IMR-90 (cell line): ENCODE results near the gene CWH43. TPM values are rescaled to one million over a fixed set of nuclear protein-coding genes. Genes with fewer than 3 reads are reported as not detected.

Experiments
- ATAC-seq: fragments of 200-7000 bp; cut with Tn5 transposase; 2 replicates; pipeline ENCODE4 v1.9.1; 2020; ENCODE audit warnings: low read depth, mild to moderate bottlenecking, moderate library complexity
- BruUV-seq: library from RNA; stranded (reverse); fragments of 400-500 nt; replicated peaks from 2 replicates; lab custom pipeline; 2021; lab: Mats Ljungman, UMichigan
- CTCF ChIA-PET: fragments of 300-600 bp; formaldehyde crosslinking; extraction: SDS; loops from one replicate; lab custom pipeline; 2021; ENCODE audit warnings: antibody characterized with exemption; lab: Yijun Ruan, JAX
- POLR2A ChIA-PET: fragments of 300-600 bp; sonication (Branson Sonifier 250); formaldehyde crosslinking; loops from one replicate; lab custom pipeline; 2022; ENCODE audit warnings: antibody characterized with exemption; ENCODE audit not compliant: unreplicated experiment; lab: Charles Lee
- DNase-seq: peaks from one replicate; pipeline ENCODE4 v3.0.0; 2013
- H2AFZ ChIP-seq: replicated peaks from 2 replicates; pipeline ENCODE3; 2013; ENCODE audit warnings: low read length, mild to moderate bottlenecking; ENCODE audit not compliant: poor library complexity
- H2AK5ac ChIP-seq: 2 replicates; pipeline ENCODE4 v1.6.1; 2013; ENCODE audit warnings: low read depth, low read length, inconsistent platforms
- H2AK9ac ChIP-seq: replicated peaks from 2 replicates; pipeline ENCODE3; 2013; ENCODE audit warnings: mild to moderate bottlenecking, low read depth, low read length, moderate library complexity; ENCODE audit not compliant: poor library complexity
- H2BK120ac ChIP-seq: 2 replicates; pipeline ENCODE4 v1.6.1; 2013; ENCODE audit warnings: low read depth, low read length, inconsistent platforms
- H2BK15ac ChIP-seq: 3 replicates; pipeline ENCODE4 v1.6.1; 2013; ENCODE audit warnings: low read depth, low read length, inconsistent platforms
- H2BK20ac ChIP-seq: 2 replicates; pipeline ENCODE4 v1.6.1; 2013; ENCODE audit warnings: low read depth, mild to moderate bottlenecking, inconsistent platforms, low read length, moderate library complexity
- H2BK5ac ChIP-seq: 2 replicates; pipeline ENCODE4 v1.6.1; 2013; ENCODE audit warnings: mild to moderate bottlenecking, low read depth, low read length, inconsistent platforms; ENCODE audit not compliant: poor library complexity, severe bottlenecking
- H3K14ac ChIP-seq: replicated peaks from 2 replicates; pipeline ENCODE4 v1.6.1; 2013; ENCODE audit warnings: low read depth, low read length, inconsistent platforms
- H3K18ac ChIP-seq: 2 replicates; pipeline ENCODE4 v1.6.1; 2013; ENCODE audit warnings: low read depth, low read length, control low read depth
- H3K23ac ChIP-seq: 2 replicates; pipeline ENCODE4 v1.6.1; 2013; ENCODE audit warnings: low read depth, low read length, inconsistent platforms
- H3K27ac ChIP-seq: 2 replicates; pipeline ENCODE4 v1.5.1; 2013; ENCODE audit warnings: mild to moderate bottlenecking, control low read depth, low read length; ENCODE audit not compliant: insufficient read depth
- H3K27me3 ChIP-seq: 2 replicates; pipeline ENCODE4 v1.6.1; 2013; ENCODE audit warnings: low read length; ENCODE audit not compliant: control insufficient read depth, insufficient read depth
- H3K36me3 ChIP-seq: 2 replicates; pipeline ENCODE4 v1.6.1; 2013; ENCODE audit warnings: low read length, mixed read lengths; ENCODE audit not compliant: control insufficient read depth, insufficient read depth
- H3K4ac ChIP-seq: 2 replicates; pipeline ENCODE4 v1.6.1; 2013; ENCODE audit warnings: low read depth, low read length, inconsistent platforms
- H3K4me1 ChIP-seq: 2 replicates; pipeline ENCODE4 v1.6.1; 2013; ENCODE audit warnings: low read length, mixed read lengths; ENCODE audit not compliant: control insufficient read depth, insufficient read depth
- H3K4me2 ChIP-seq: 2 replicates; pipeline ENCODE4 v1.6.1; 2013; ENCODE audit warnings: low read depth, mild to moderate bottlenecking, control low read depth, low read length, moderate library complexity
- H3K4me3 ChIP-seq: 2 replicates; pipeline ENCODE4 v1.5.1; 2013; ENCODE audit warnings: low read depth, mild to moderate bottlenecking, control low read depth, low read length, moderate library complexity; ENCODE audit not compliant: insufficient read depth
- H3K56ac ChIP-seq: 2 replicates; pipeline ENCODE4 v1.6.1; 2013; ENCODE audit warnings: low read length, inconsistent platforms; ENCODE audit not compliant: insufficient read depth; ENCODE audit errors: extremely low read depth
- H3K79me1 ChIP-seq, 2 experiments: 2 replicates each; pipeline ENCODE4 v1.6.1; 2013; ENCODE audit warnings: low read length in 2 of 2, inconsistent platforms in 1 of 2, low read depth in 1 of 2
- H3K9ac ChIP-seq: 2 replicates; pipeline ENCODE4 v1.6.1; 2013; ENCODE audit warnings: low read depth, low read length, control low read depth
- H3K9me1 ChIP-seq: 2 replicates; pipeline ENCODE4 v1.6.1; 2013; ENCODE audit warnings: low read length, inconsistent platforms; ENCODE audit not compliant: insufficient read depth
- H3K9me3 ChIP-seq: 2 replicates; pipeline ENCODE4 v1.6.1; 2013; ENCODE audit warnings: low read length; ENCODE audit not compliant: control insufficient read depth, insufficient read depth
- H4K20me1 ChIP-seq: 2 replicates; pipeline ENCODE4 v1.6.1; 2013; ENCODE audit warnings: low read length, inconsistent platforms; ENCODE audit not compliant: insufficient read depth
- H4K5ac ChIP-seq: 2 replicates; pipeline ENCODE4 v1.6.1; 2013; ENCODE audit warnings: mild to moderate bottlenecking, low read depth, low read length, control low read depth
- H4K8ac ChIP-seq, 2 experiments: 2 replicates each; pipeline ENCODE4 v1.6.1; 2013; ENCODE audit warnings: low read depth in 2 of 2, low read length in 2 of 2, control low read depth in 1 of 2, inconsistent platforms in 1 of 2
- H4K91ac ChIP-seq: 2 replicates; pipeline ENCODE4 v1.6.1; 2013; ENCODE audit warnings: low read depth, low read length, inconsistent platforms; ENCODE audit not compliant: insufficient read depth
- BHLHE40 ChIP-seq: fragments of 150-350 bp; IDR thresholded peaks from 2 replicates; pipeline ENCODE4 v1.6.1; 2016; ENCODE audit warnings: mild to moderate bottlenecking, low read depth, low read length
- CEBPB ChIP-seq: IDR thresholded peaks from 2 replicates; pipeline ENCODE4 v1.6.1; 2012; ENCODE audit warnings: low read depth, low read length, improper control_type of control experiment
- CHD1 ChIP-seq: IDR thresholded peaks from 2 replicates; pipeline ENCODE4 v1.6.1; 2012; ENCODE audit warnings: low read depth, low read length, improper control_type of control experiment
- MAFK ChIP-seq: IDR thresholded peaks from 2 replicates; pipeline ENCODE4 v1.6.1; 2012; ENCODE audit warnings: low read depth, low read length, improper control_type of control experiment
- MAZ ChIP-seq: IDR thresholded peaks from 2 replicates; pipeline ENCODE4 v1.6.1; 2012; ENCODE audit warnings: low read depth, mild to moderate bottlenecking, low read length, improper control_type of control experiment, moderate library complexity, borderline replicate concordance
- MXI1 ChIP-seq: IDR thresholded peaks from 2 replicates; pipeline ENCODE4 v1.6.1; 2012; ENCODE audit warnings: low read depth, mild to moderate bottlenecking, low read length, moderate library complexity, borderline replicate concordance
- NFE2L2 ChIP-seq: fragments of 150-350 bp; IDR thresholded peaks from 2 replicates; pipeline ENCODE4 v1.6.1; 2016; ENCODE audit warnings: low read depth, mild to moderate bottlenecking, low read length
- POLR2A ChIP-seq: IDR thresholded peaks from 2 replicates; pipeline ENCODE4 v1.6.1; 2012; ENCODE audit warnings: mild to moderate bottlenecking, low read depth, low read length
- RAD21 ChIP-seq: IDR thresholded peaks from 2 replicates; pipeline ENCODE4 v1.6.1; 2012; ENCODE audit warnings: low read length, improper control_type of control experiment
- RCOR1 ChIP-seq: IDR thresholded peaks from 2 replicates; pipeline ENCODE4 v1.6.1; 2012; ENCODE audit warnings: mild to moderate bottlenecking, low read length, improper control_type of control experiment; ENCODE audit not compliant: insufficient replicate concordance
- RFX5 ChIP-seq: IDR thresholded peaks from 2 replicates; pipeline ENCODE4 v1.8.0; 2012; ENCODE audit warnings: low read depth, mild to moderate bottlenecking, low read length, moderate library complexity
- WGBS, 2 experiments: methylation state at CpG; one replicate each; pipeline versions ENCODE4 v1.1.5 to v1.1.7; 2013; ENCODE audit warnings: missing lambda C conversion rate in 2 of 2; ENCODE audit not compliant: insufficient read length in 1 of 2; ENCODE audit errors: extremely low coverage in 2 of 2; 5-methylcytosine and 5-hydroxymethylcytosine counted together
- dilution Hi-C: fragments of 300-500 bp; cut with HindIII; formaldehyde crosslinking; loops from one replicate; pipeline ENCODE4 v1.14.3; 2018; ENCODE audit warnings: low sequenced_read_pairs; ENCODE audit not compliant: unreplicated experiment
- in situ Hi-C: fragments of 300-500 bp; cut with MboI; formaldehyde crosslinking; loops from 3 replicates; pipeline ENCODE4 v1.14.3; 2019; ENCODE audit warnings: low sequenced_read_pairs, inconsistent platforms, mixed read lengths
- intact Hi-C: fragments of 100-400 bp; cut with micrococcal nuclease; formaldehyde crosslinking; loops from 2 replicates; pipeline ENCODE4 v1.10.0; 2022
- polyA plus RNA-seq, 3 experiments: library from polyadenylated mRNA; depleted of rRNA; stranded (reverse); fragments of >200 nt; gene quantifications; 2 replicates each; pipeline ENCODE4 v1.2.3, GENCODE V29; 2012; ENCODE audit warnings: low replicate concordance in 1 of 3
- total RNA-seq: library from RNA; depleted of rRNA; stranded (reverse); fragments of >200 nt; gene quantifications from 2 replicates; pipeline ENCODE4 v1.2.3, GENCODE V29; 2012
- TF ChIP-seq, protein P1 (sequence below): fragments of 150-350 bp; IDR thresholded peaks from 2 replicates; pipeline ENCODE4 v1.6.1; 2016; ENCODE audit warnings: low read depth, mild to moderate bottlenecking, low read length, moderate library complexity, borderline replicate concordance
- TF ChIP-seq, protein P2 (sequence below): fragments of 150-350 bp; IDR thresholded peaks from 2 replicates; pipeline ENCODE4 v1.6.1; 2017; ENCODE audit warnings: mild to moderate bottlenecking, antibody characterized with exemption, low read length, low read depth
- TF ChIP-seq, protein P3 (sequence below): conservative IDR thresholded peaks from 2 replicates; pipeline ENCODE4 v1.5.1; 2012; ENCODE audit warnings: mild to moderate bottlenecking, low read depth, low read length, improper control_type of control experiment

CWH43 gene
- total and polyA plus RNA-seq, 2 of the 4 experiments (the other 2 are of a cell fraction), result not detected

DNA sequence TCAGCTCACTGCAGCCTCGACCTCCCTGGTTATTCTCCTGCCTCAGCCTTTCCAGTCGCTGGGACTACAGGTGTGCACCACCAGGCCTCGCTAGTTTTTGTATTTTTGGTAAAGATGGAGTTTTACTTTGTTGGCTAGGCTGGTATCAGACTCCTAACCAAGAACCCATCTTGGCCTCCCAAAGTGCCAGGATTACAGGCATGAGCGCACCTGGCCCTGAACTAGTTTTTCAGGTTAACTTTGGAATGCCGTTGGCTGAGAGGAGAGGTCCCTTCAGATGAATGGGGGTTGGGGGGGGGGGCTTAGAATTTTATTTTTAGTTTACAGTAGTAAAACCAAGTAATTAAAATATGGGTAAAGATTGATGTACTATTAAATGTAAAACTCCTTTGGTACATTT is 23.4 kb upstream of the CWH43 start:
- Histone ChIP-seq H2BK15ac (no peak overlapping the region), H3K27ac (no peak overlapping the region), H2BK120ac (no peak overlapping the region), H3K4me1 (no peaks in the 10 kb centered on the region; the same call in 1 of the 2 replicates), H3K9ac (no peak overlapping the region), H4K91ac (no peak overlapping the region), H3K79me1 (no peaks in the 10 kb centered on the region), H3K9me3 (no peaks in the 10 kb centered on the region), H2AFZ (no peak overlapping the region), H4K5ac (no peak overlapping the region), H3K27me3 (peaks cover 2% of the 10 kb centered on the region; the same call in 1 of the 2 replicates), H2AK5ac (no peak overlapping the region), H4K20me1 (no peaks in the 10 kb centered on the region), H4K8ac (no peak overlapping the region), H2BK20ac (no peak overlapping the region), H2BK5ac (no peak overlapping the region), H2AK9ac (no peak overlapping the region), H3K4ac (no peak overlapping the region), H3K18ac (no peak overlapping the region), H3K14ac (no peak overlapping the region), H3K9me1 (peaks cover 1% of the 10 kb centered on the region; the same call in 1 of the 2 replicates), H3K23ac (no peak overlapping the region), H3K4me2 (no peak overlapping the region), H3K36me3 (no peaks in the 10 kb centered on the region), H3K56ac (no peak overlapping the region), H3K4me3 (no peak overlapping the region)
- dilution Hi-C loops, result no loop called here
- ATAC-seq (no peak), DNase-seq (no peak)
- BruUV-seq, result no TSS peak
- in situ Hi-C loops, result loop anchor here (25.0 kb wide), 1 partner anchor 650 kb away; no protein-coding TSS in a partner anchor
- no CpG with 5 or more reads among the region's 5 CpGs for WGBS, 2 experiments
- intact Hi-C loops, result loop anchor here (1.0 to 5.0 kb wide), 7 partner anchors 55 to 517 kb away; partner anchors contain the start of genes FRYL, OCIAD1 and OCIAD2
- ChIA-PET POLR2A (no interaction called here), CTCF (interaction anchor here (0.6 to 1.1 kb wide), 3 partner anchors 26 to 383 kb away, joined by 3 to 4 read pairs (median 3); no protein-coding TSS in a partner anchor)
- TF ChIP-seq, protein P1, sequence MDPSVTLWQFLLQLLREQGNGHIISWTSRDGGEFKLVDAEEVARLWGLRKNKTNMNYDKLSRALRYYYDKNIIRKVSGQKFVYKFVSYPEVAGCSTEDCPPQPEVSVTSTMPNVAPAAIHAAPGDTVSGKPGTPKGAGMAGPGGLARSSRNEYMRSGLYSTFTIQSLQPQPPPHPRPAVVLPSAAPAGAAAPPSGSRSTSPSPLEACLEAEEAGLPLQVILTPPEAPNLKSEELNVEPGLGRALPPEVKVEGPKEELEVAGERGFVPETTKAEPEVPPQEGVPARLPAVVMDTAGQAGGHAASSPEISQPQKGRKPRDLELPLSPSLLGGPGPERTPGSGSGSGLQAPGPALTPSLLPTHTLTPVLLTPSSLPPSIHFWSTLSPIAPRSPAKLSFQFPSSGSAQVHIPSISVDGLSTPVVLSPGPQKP, result no peak
- no peak for TF ChIP-seq RCOR1
- no peak for TF ChIP-seq CHD1
- TF ChIP-seq MXI1, result no peak
- TF ChIP-seq NFE2L2, result no peak
- TF ChIP-seq, protein P2, sequence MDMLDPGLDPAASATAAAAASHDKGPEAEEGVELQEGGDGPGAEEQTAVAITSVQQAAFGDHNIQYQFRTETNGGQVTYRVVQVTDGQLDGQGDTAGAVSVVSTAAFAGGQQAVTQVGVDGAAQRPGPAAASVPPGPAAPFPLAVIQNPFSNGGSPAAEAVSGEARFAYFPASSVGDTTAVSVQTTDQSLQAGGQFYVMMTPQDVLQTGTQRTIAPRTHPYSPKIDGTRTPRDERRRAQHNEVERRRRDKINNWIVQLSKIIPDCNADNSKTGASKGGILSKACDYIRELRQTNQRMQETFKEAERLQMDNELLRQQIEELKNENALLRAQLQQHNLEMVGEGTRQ, result no peak
- no peak for TF ChIP-seq BHLHE40
- TF ChIP-seq, protein P3, sequence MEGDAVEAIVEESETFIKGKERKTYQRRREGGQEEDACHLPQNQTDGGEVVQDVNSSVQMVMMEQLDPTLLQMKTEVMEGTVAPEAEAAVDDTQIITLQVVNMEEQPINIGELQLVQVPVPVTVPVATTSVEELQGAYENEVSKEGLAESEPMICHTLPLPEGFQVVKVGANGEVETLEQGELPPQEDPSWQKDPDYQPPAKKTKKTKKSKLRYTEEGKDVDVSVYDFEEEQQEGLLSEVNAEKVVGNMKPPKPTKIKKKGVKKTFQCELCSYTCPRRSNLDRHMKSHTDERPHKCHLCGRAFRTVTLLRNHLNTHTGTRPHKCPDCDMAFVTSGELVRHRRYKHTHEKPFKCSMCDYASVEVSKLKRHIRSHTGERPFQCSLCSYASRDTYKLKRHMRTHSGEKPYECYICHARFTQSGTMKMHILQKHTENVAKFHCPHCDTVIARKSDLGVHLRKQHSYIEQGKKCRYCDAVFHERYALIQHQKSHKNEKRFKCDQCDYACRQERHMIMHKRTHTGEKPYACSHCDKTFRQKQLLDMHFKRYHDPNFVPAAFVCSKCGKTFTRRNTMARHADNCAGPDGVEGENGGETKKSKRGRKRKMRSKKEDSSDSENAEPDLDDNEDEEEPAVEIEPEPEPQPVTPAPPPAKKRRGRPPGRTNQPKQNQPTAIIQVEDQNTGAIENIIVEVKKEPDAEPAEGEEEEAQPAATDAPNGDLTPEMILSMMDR, result no peak
- no peak for TF ChIP-seq RAD21
- no peak for TF ChIP-seq RFX5
- TF ChIP-seq CEBPB, result no peak
- no peak for TF ChIP-seq POLR2A
- TF ChIP-seq MAFK, result no peak
- no peak for TF ChIP-seq MAZ
